A549 (cell line): Measurements from ENCODE around the gene CXCL17. TPM values are rescaled to one million over a fixed set of nuclear protein-coding genes. Genes with fewer than 3 reads are reported as not detected.

Experiments used
- ATAC-seq, 2 experiments: fragments of 200-7000 bp in 1 of 2; fragments of >200 bp in 1 of 2; cut with Nextera tagmentation in 1 of 2; cut with Tn5 transposase in 1 of 2; 3 replicates each; pipeline versions ENCODE4 v1.8.0 to v1.9.1; 2018 to 2020; ENCODE audit warnings: mild to moderate bottlenecking in 1 of 2, moderate library complexity in 1 of 2
- CTCF ChIA-PET: fragments of 300-600 bp; sonication (Branson Sonifier 250); formaldehyde crosslinking; extraction: SDS; loops from one replicate; lab custom pipeline; 2021; ENCODE audit warnings: antibody characterized with exemption, inconsistent platforms; lab: Yijun Ruan, JAX
- POLR2A ChIA-PET: fragments of 350-600 bp; formaldehyde crosslinking; extraction: SDS; loops from one replicate; lab custom pipeline; 2021; ENCODE audit warnings: antibody characterized with exemption, inconsistent platforms; lab: Yijun Ruan, JAX
- DNase-seq, 2 experiments: peaks; one replicate each; pipeline versions ENCODE4 v3.0.0 to v3.0.0-alpha.2; 2011 to 2016; ENCODE audit warnings: low read depth in 1 of 2, low spot score in 1 of 2
- FAIRE-seq: peaks from 2 replicates; lab custom pipeline; 2011; peaks lifted over from hg19 to GRCh38; lab: Jason Lieb, UNC
- H3K27ac ChIP-seq, 2 experiments: fragments of >200 bp; sonication (Bioruptor Twin); formaldehyde crosslinking; 3 replicates each; pipeline ENCODE4 v1.5.1; 2016 to 2017
- H3K4me1 ChIP-seq: fragments of >200 bp; sonication (Bioruptor Twin); formaldehyde crosslinking; 3 replicates; pipeline ENCODE4 v1.6.1; 2016
- H3K4me2 ChIP-seq: fragments of >200 bp; sonication (Bioruptor Twin); formaldehyde crosslinking; 3 replicates; pipeline ENCODE4 v1.6.1; 2016
- H3K4me3 ChIP-seq: fragments of >200 bp; sonication (Bioruptor Twin); formaldehyde crosslinking; 3 replicates; pipeline ENCODE4 v1.5.1; 2016
- H3K9me3 ChIP-seq: fragments of >200 bp; sonication (Bioruptor Twin); formaldehyde crosslinking; 3 replicates; pipeline ENCODE4 v1.6.1; 2016
- ATOH8 ChIP-seq: fragments of 250-450 bp; sonication (Bioruptor Pico); IDR thresholded peaks from 2 replicates; pipeline ENCODE4 v1.5.0; 2020; ENCODE audit warnings: low read depth, mild to moderate bottlenecking, moderate library complexity
- BHLHE40 ChIP-seq: IDR thresholded peaks from 2 replicates; pipeline ENCODE4 v1.6.1; 2012; ENCODE audit warnings: low read depth, low read length, inconsistent platforms
- CBX2 ChIP-seq: fragments of 200-600 bp; sonication (generic); IDR thresholded peaks from 2 replicates; pipeline ENCODE4 v1.6.1; 2016; ENCODE audit warnings: low read depth, mild to moderate bottlenecking, borderline replicate concordance
- CHD2 ChIP-seq: fragments of 150-350 bp; IDR thresholded peaks from 2 replicates; pipeline ENCODE4 v1.6.1; 2014; ENCODE audit warnings: low read length; ENCODE audit not compliant: partially characterized antibody
- CHD4 ChIP-seq: fragments of 200-600 bp; sonication (generic); IDR thresholded peaks from 2 replicates; pipeline ENCODE4 v1.6.1; 2016; ENCODE audit warnings: antibody characterized with exemption, mild to moderate bottlenecking, borderline replicate concordance
- CTCF ChIP-seq: fragments of >200 bp; sonication (Bioruptor Twin); formaldehyde crosslinking; IDR thresholded peaks from 3 replicates; pipeline ENCODE4 v1.5.1; 2016
- EHMT2 ChIP-seq: fragments of 200-600 bp; sonication (generic); IDR thresholded peaks from 2 replicates; pipeline ENCODE4 v1.6.1; 2016; ENCODE audit warnings: antibody characterized with exemption, low read depth, mild to moderate bottlenecking, moderate library complexity
- FOSB ChIP-seq: fragments of 250-450 bp; sonication (Bioruptor Pico); IDR thresholded peaks from 2 replicates; pipeline ENCODE4 v1.5.0; 2020; ENCODE audit warnings: mild to moderate bottlenecking, moderate library complexity
- FOSL2 ChIP-seq, 2 experiments: fragments of 450-650 bp in 1 of 2; fragments of >200 bp in 1 of 2; sonication (Bioruptor Twin) in 1 of 2; formaldehyde crosslinking; IDR thresholded peaks; 2 replicates each; pipeline versions ENCODE4 v1.5.0 to v1.6.1; 2016 to 2020; ENCODE audit warnings: mild to moderate bottlenecking in 1 of 2, moderate library complexity in 1 of 2
- FOXS1 ChIP-seq: fragments of 250-450 bp; sonication (Bioruptor Pico); IDR thresholded peaks from 2 replicates; pipeline ENCODE4 v1.5.0; 2020; ENCODE audit warnings: mild to moderate bottlenecking, moderate library complexity
- HDAC2 ChIP-seq: fragments of 200-600 bp; sonication (generic); IDR thresholded peaks from 2 replicates; pipeline ENCODE4 v1.6.1; 2016
- HOXB13 ChIP-seq: fragments of 250-450 bp; sonication (Bioruptor Pico); IDR thresholded peaks from 2 replicates; pipeline ENCODE4 v1.5.0; 2020; ENCODE audit warnings: low read depth, mild to moderate bottlenecking, moderate library complexity
- HOXB5 ChIP-seq: fragments of 250-450 bp; sonication (Bioruptor Pico); IDR thresholded peaks from 2 replicates; pipeline ENCODE4 v1.5.0; 2020; ENCODE audit warnings: mild to moderate bottlenecking, moderate library complexity
- JUN ChIP-seq, 2 experiments: fragments of >200 bp; sonication (Bioruptor Twin); formaldehyde crosslinking; IDR thresholded peaks; 2 replicates in 1 of 2; 3 replicates in 1 of 2; pipeline ENCODE4 v1.6.1; 2016 to 2017
- JUNB ChIP-seq: fragments of >200 bp; sonication (Bioruptor Twin); formaldehyde crosslinking; IDR thresholded peaks from 2 replicates; pipeline ENCODE4 v1.6.1; 2016
- KDM1A ChIP-seq: fragments of 200-600 bp; sonication (generic); IDR thresholded peaks from 2 replicates; pipeline ENCODE4 v1.6.1; 2016; ENCODE audit warnings: low read depth, mild to moderate bottlenecking
- PHF8 ChIP-seq: fragments of 200-600 bp; sonication (generic); IDR thresholded peaks from 2 replicates; pipeline ENCODE4 v1.6.1; 2016; ENCODE audit warnings: low read depth, mild to moderate bottlenecking, antibody characterized with exemption, moderate library complexity, borderline replicate concordance
- POLR2A ChIP-seq: IDR thresholded peaks from 2 replicates; pipeline ENCODE4 v1.6.1; 2012; ENCODE audit warnings: mild to moderate bottlenecking, low read length
- POLR2AphosphoS2 ChIP-seq: conservative IDR thresholded peaks from 2 replicates; pipeline ENCODE4 v1.6.1; 2012; ENCODE audit warnings: low read length, improper control_type of control experiment, inconsistent platforms
- RFX5 ChIP-seq: fragments of 450-650 bp; IDR thresholded peaks from 2 replicates; pipeline ENCODE4 v1.7.1; 2014; ENCODE audit warnings: antibody characterized with exemption, mild to moderate bottlenecking, moderate library complexity
- SREBF2 ChIP-seq: fragments of 450-650 bp; IDR thresholded peaks from 2 replicates; pipeline ENCODE4 v1.6.1; 2014; ENCODE audit warnings: mild to moderate bottlenecking, moderate library complexity
- ZNF302 ChIP-seq: fragments of 250-450 bp; sonication (Bioruptor Pico); IDR thresholded peaks from 2 replicates; pipeline ENCODE4 v1.9.0; 2021; ENCODE audit warnings: inconsistent platforms, mild to moderate bottlenecking, moderate library complexity
- WGBS: methylation state at CpG from one replicate; pipeline ENCODE4 v1.1.6; 2017; ENCODE audit errors: missing lambda C conversion rate; 5-methylcytosine and 5-hydroxymethylcytosine counted together
- polyA plus RNA-seq, 4 experiments: library from polyadenylated mRNA; depleted of rRNA in 3 of 4; stranded (reverse); fragments of >200 nt; fragmentation: RNase III in 1 of 4; extraction: RNeasy Plus Mini Kit Qiagen cat#74134 plus additional on column Dnase treatment in 1 of 4; gene quantifications; 2 replicates in 3 of 4; 3 replicates in 1 of 4; pipeline ENCODE4 v1.2.3, GENCODE V29; 2011 to 2017
- TF ChIP-seq, protein P1 (sequence below): fragments of 250-450 bp; sonication (Bioruptor Pico); IDR thresholded peaks from 2 replicates; pipeline ENCODE4 v1.5.0; 2021; ENCODE audit warnings: mild to moderate bottlenecking, moderate library complexity, borderline replicate concordance
- TF ChIP-seq, protein P2 (sequence below): IDR thresholded peaks from 2 replicates; pipeline ENCODE4 v1.6.1; 2012
- TF ChIP-seq, protein P3 (sequence below): fragments of >200 bp; sonication (Bioruptor Twin); formaldehyde crosslinking; IDR thresholded peaks from 3 replicates; pipeline ENCODE4 v1.6.1; 2016

CXCL17 gene
- polyA plus RNA-seq, 2 of the 4 experiments (the other 2 are of a cell fraction) = 0.14 TPM; not detected in 1

DNA sequence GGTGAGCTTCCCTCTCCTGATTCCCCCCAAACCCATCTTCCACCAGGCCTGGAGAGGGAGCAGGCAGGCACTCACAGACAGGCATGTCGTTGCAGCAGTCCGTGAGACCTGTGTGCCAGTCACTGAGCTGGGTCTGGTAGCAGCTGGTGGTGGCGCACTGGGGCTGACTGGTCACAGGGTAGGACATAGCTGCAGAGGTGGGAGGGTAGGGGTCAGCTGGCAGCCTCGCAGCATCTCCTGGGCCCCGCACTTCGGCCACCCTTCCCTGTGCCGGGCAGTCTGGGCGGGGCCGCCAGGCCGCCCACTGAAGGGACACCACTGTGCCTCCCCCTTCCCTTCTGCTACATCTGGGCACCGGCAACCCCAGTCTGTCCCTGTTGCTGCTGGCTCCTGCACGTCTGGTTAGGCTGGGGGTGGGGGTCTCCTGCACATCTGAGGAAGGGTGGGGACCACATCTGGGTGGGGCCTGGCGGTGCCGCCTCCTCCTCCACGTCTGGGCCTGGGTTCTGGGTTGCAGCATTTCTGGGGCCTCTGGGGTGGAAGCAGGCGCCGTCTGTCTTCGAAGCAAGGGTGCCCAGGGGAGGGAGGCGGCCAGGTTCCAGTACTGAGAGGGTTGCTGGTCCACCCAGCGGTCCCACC lies 53.8 kb downstream of the CXCL17 start:
- TF ChIP-seq JUNB = no peak
- no peak for TF ChIP-seq ATOH8 (CRISPR knock-in tag)
- TF ChIP-seq, protein P1, sequence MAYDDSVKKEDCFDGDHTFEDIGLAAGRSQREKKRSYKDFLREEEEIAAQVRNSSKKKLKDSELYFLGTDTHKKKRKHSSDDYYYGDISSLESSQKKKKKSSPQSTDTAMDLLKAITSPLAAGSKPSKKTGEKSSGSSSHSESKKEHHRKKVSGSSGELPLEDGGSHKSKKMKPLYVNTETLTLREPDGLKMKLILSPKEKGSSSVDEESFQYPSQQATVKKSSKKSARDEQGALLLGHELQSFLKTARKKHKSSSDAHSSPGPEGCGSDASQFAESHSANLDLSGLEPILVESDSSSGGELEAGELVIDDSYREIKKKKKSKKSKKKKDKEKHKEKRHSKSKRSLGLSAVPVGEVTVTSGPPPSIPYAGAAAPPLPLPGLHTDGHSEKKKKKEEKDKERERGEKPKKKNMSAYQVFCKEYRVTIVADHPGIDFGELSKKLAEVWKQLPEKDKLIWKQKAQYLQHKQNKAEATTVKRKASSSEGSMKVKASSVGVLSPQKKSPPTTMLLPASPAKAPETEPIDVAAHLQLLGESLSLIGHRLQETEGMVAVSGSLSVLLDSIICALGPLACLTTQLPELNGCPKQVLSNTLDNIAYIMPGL (CRISPR knock-in tag) = no peak
- TF ChIP-seq, protein P2, sequence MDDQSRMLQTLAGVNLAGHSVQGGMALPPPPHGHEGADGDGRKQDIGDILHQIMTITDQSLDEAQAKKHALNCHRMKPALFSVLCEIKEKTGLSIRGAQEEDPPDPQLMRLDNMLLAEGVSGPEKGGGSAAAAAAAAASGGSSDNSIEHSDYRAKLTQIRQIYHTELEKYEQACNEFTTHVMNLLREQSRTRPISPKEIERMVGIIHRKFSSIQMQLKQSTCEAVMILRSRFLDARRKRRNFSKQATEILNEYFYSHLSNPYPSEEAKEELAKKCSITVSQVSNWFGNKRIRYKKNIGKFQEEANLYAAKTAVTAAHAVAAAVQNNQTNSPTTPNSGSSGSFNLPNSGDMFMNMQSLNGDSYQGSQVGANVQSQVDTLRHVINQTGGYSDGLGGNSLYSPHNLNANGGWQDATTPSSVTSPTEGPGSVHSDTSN = no peak
- TF ChIP-seq HOXB13 (CRISPR knock-in tag) = no peak
- no peak for TF ChIP-seq SREBF2
- no peak for TF ChIP-seq EHMT2
- Histone ChIP-seq H3K4me1 (peaks cover 9% of the 10 kb centered on the region; the same call in 2 of the 3 replicates), H3K4me2 (no peak overlapping the region), H3K27ac (no peak overlapping the region), H3K4me3 (no peak overlapping the region), H3K9me3 (no peaks in the 10 kb centered on the region)
- FAIRE-seq = no peak
- CTCF ChIA-PET = interaction anchor here (1.0 to 14.1 kb wide), 7 partner anchors 10 to 92 kb away, joined by 3 to 288 read pairs (median 4); no protein-coding TSS in a partner anchor
- ATAC-seq = no peak
- no peak for DNase-seq
- POLR2A ChIA-PET = interaction anchor here (3.7 kb wide), 1 partner anchor 8 kb away, joined by 29 read pairs; no protein-coding TSS in a partner anchor
- WGBS = 86% methylated on average over 19 of the region's 20 CpGs

GRCh38 chr19:42386974-42387707 lies 55.6 kb downstream of the CXCL17 start:
- no peaks in the 10 kb centered on the region for H3K9me3 ChIP-seq
- peak overlapping the region; percentile 49 for H3K4me3 ChIP-seq
- peaks cover 9% of the 10 kb centered on the region; the same call in 2 of the 3 replicates for H3K4me1 ChIP-seq
- POLR2A ChIA-PET = interaction anchor here (0.6 to 3.7 kb wide), 2 partner anchors 10 to 574 kb away, joined by 8 to 29 read pairs; no protein-coding TSS in a partner anchor
- DNase-seq (peak; percentile 95 to 100), ATAC-seq (peak; percentile 92 to 97), FAIRE-seq (peak; percentile 96)
- CTCF ChIA-PET = interaction anchor here (0.8 to 14.1 kb wide), 19 partner anchors 8 to 152 kb away, joined by 3 to 288 read pairs (median 5); no protein-coding TSS in a partner anchor
- peak overlapping the region; percentile 80 to 86 for H3K27ac ChIP-seq
- under 1% methylated on average over 48 of the region's 48 CpGs for WGBS
- peak overlapping the region; percentile 68 for H3K4me2 ChIP-seq
- TF ChIP-seq, protein P2 = peak; percentile 65
- TF ChIP-seq RFX5 = no peak
- TF ChIP-seq CTCF = peak; percentile 93
- no peak for TF ChIP-seq SREBF2
- peak; percentile 98 for TF ChIP-seq POLR2A
- TF ChIP-seq ZNF302 (CRISPR knock-in tag) = no peak
- no peak for TF ChIP-seq FOSB (CRISPR knock-in tag)
- TF ChIP-seq CHD4 = no peak
- no peak for TF ChIP-seq CBX2
- TF ChIP-seq POLR2AphosphoS2 = no peak
- no peak for TF ChIP-seq HDAC2
- no peak for TF ChIP-seq FOXS1
- TF ChIP-seq KDM1A = no peak
- no peak for TF ChIP-seq HOXB5
- 0 out of 2 replicates have a peak, but pooled peaks have one; percentile 4 for TF ChIP-seq BHLHE40
- TF ChIP-seq, protein P3, sequence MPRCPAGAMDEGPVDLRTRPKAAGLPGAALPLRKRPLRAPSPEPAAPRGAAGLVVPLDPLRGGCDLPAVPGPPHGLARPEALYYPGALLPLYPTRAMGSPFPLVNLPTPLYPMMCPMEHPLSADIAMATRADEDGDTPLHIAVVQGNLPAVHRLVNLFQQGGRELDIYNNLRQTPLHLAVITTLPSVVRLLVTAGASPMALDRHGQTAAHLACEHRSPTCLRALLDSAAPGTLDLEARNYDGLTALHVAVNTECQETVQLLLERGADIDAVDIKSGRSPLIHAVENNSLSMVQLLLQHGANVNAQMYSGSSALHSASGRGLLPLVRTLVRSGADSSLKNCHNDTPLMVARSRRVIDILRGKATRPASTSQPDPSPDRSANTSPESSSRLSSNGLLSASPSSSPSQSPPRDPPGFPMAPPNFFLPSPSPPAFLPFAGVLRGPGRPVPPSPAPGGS = peak; percentile 97; the same call in 2 of the 3 replicates
- no peak for TF ChIP-seq FOSL2 (IDR thresholded peaks at IDR 0.05)
- no peak for TF ChIP-seq FOSL2 (CRISPR knock-in tag; IDR thresholded peaks at IDR 0.05)
- no peak for TF ChIP-seq CHD2
- peak; percentile 96 to 97 for TF ChIP-seq JUN (IDR thresholded peaks at IDR 0.05)
- TF ChIP-seq PHF8 = peak; percentile 90
